ENCODE measurements around the gene ERBB4.

The ERBB4 gene

DNA sequence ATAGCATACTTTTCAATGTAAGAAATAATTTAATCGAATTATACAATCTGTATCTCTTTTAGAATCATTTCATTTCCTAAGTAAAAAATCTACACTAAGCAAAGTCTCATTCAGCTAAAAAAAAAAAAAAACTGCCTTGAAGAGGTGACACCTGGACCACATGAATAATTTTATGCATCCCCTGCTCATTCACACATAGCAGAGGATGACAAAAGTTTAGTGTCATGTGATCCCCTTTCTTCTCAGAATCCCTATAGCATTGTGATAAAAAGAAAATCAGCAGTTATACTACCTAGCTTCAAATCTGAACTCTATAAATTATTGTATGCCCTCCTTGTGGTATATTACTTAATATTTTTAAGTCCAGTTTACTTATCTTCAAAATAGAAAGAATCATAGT is 603.8 kb downstream of the ERBB4 start:
- H3K4me2 ChIP-seq (ENCODE audit: low read depth, low read length), result no peak overlapping the region
- no peak for TF ChIP-seq EZH2phosphoT487 (IDR thresholded peaks at IDR 0.05; ENCODE audit: low read length)
- TF ChIP-seq, protein P1, sequence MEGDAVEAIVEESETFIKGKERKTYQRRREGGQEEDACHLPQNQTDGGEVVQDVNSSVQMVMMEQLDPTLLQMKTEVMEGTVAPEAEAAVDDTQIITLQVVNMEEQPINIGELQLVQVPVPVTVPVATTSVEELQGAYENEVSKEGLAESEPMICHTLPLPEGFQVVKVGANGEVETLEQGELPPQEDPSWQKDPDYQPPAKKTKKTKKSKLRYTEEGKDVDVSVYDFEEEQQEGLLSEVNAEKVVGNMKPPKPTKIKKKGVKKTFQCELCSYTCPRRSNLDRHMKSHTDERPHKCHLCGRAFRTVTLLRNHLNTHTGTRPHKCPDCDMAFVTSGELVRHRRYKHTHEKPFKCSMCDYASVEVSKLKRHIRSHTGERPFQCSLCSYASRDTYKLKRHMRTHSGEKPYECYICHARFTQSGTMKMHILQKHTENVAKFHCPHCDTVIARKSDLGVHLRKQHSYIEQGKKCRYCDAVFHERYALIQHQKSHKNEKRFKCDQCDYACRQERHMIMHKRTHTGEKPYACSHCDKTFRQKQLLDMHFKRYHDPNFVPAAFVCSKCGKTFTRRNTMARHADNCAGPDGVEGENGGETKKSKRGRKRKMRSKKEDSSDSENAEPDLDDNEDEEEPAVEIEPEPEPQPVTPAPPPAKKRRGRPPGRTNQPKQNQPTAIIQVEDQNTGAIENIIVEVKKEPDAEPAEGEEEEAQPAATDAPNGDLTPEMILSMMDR (IDR thresholded peaks at IDR 0.05; ENCODE audit: low read length), result no peak
- TF ChIP-seq EZH2 (optimal IDR thresholded peaks at IDR 0.05; ENCODE audit: low read depth, low read length), result no peak
- no peak overlapping the region for H3K4me3 ChIP-seq (ENCODE audit: low read length)

DNA sequence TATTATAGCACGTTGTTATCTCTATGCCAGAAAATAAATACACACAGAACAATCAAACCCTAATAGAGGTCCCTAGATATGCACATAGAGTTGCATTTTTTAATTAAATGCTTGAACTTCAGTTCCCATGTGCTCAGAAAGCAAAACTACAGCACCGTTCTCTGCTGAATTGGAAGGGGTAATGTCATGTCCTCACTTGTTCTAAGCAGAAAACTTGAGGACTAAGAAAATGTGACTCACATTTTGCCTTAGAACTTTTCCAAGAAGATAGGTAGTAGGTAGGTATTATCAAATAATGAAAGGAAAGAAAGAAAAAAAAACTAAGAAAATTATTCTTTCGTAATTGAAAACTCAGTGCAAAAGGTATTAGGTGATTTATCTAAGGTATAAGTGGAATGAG is 607.3 kb downstream of the ERBB4 start:
- Histone ChIP-seq H3K79me2 (ENCODE audit: low read length) (no peaks in the 10 kb centered on the region), H3K27ac (ENCODE audit: low read length) (peak overlapping the region; percentile 84; the same call in 1 of the 2 replicates), H3F3A (ENCODE audit: insufficient read depth, low read length) (no peaks in the 10 kb centered on the region; the same call in 1 of the 2 replicates)

More for the DNA sequence above, 603.8 kb downstream of the ERBB4 start:
- no peak overlapping the region for H2AFZ ChIP-seq (ENCODE audit: low read length)
- H3F3A ChIP-seq (ENCODE audit: insufficient read depth, low read length), result peaks cover 8% of the 10 kb centered on the region
- H3K9me3 ChIP-seq (replicated peaks; ENCODE audit: insufficient read depth, low read length), result no peaks in the 10 kb centered on the region
- H3K36me3 ChIP-seq (replicated peaks; ENCODE audit: insufficient read depth, low read length), result no peaks in the 10 kb centered on the region
- no peak for DNase-seq
- H3K27ac ChIP-seq (ENCODE audit: low read length), result no peak overlapping the region
- H3K79me2 ChIP-seq (ENCODE audit: low read length), result no peaks in the 10 kb centered on the region
- H4K20me1 ChIP-seq (ENCODE audit: insufficient read depth, low read length), result no peaks in the 10 kb centered on the region
- H3K4me1 ChIP-seq (ENCODE audit: low read length), result peaks cover 29% of the 10 kb centered on the region
- H3K9me2 ChIP-seq (replicated peaks; ENCODE audit: insufficient read depth, low read length), result no peaks in the 10 kb centered on the region
- no peak overlapping the region for H3K9ac ChIP-seq (ENCODE audit: low read length)
- H3K27me3 ChIP-seq (replicated peaks; ENCODE audit: insufficient read depth, low read length), result no peaks in the 10 kb centered on the region

DNA sequence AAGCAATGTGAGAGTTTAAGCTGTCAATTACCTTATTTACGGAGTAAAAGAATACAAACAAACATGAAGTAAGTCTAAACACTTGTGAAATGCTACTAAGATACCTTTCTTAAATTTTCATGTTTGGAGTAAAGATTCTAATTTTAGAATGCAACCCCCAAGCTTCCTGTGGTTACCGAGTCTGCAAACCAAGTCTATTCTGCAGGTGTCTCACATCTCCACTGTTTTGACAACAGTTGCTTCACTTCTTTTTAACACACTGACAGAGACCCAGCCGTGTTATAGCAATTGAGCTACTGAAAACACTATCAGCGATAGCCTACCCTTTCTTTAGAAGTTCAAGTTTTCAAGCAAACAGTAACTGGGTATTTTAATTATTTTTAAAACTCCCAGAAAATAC is 608.3 kb downstream of the ERBB4 start:
- Histone ChIP-seq H3K9me3 (replicated peaks; ENCODE audit: insufficient read depth, low read length) (no peaks in the 10 kb centered on the region), H3K4me2 (ENCODE audit: low read depth, low read length) (peak overlapping the region; percentile 73), H4K20me1 (ENCODE audit: insufficient read depth, low read length) (no peaks in the 10 kb centered on the region), H3F3A (ENCODE audit: insufficient read depth, low read length) (no peaks in the 10 kb centered on the region; the same call in 1 of the 2 replicates), H3K9me2 (replicated peaks; ENCODE audit: insufficient read depth, low read length) (no peaks in the 10 kb centered on the region), H3K36me3 (replicated peaks; ENCODE audit: insufficient read depth, low read length) (no peaks in the 10 kb centered on the region), H3K27me3 (replicated peaks; ENCODE audit: insufficient read depth, low read length) (no peaks in the 10 kb centered on the region), H3K27ac (ENCODE audit: low read length) (peak overlapping the region; percentile 84), H3K9ac (ENCODE audit: low read length) (peak overlapping the region; percentile 63), H3K4me1 (ENCODE audit: low read length) (peaks cover 27% of the 10 kb centered on the region), H2AFZ (ENCODE audit: low read length) (peak overlapping the region; percentile 46), H3K79me2 (ENCODE audit: low read length) (no peaks in the 10 kb centered on the region), H3K4me3 (ENCODE audit: low read length) (peak overlapping the region; percentile 32; the same call in 1 of the 2 replicates)
- peak; percentile 90 for DNase-seq
- TF ChIP-seq, protein P1 (IDR thresholded peaks at IDR 0.05; ENCODE audit: low read length), result peak; percentile 22; the same call in 1 of the 2 replicates
- no peak for TF ChIP-seq EZH2 (optimal IDR thresholded peaks at IDR 0.05; ENCODE audit: low read depth, low read length)
- no peak for TF ChIP-seq EZH2phosphoT487 (IDR thresholded peaks at IDR 0.05; ENCODE audit: low read length)

More for the DNA sequence above, 607.3 kb downstream of the ERBB4 start:
- Histone ChIP-seq H4K20me1 (ENCODE audit: insufficient read depth, low read length) (no peaks in the 10 kb centered on the region), H3K4me1 (ENCODE audit: low read length) (peaks cover 27% of the 10 kb centered on the region), H3K4me3 (ENCODE audit: low read length) (no peak overlapping the region), H3K4me2 (ENCODE audit: low read depth, low read length) (peak overlapping the region; percentile 73), H3K9me3 (replicated peaks; ENCODE audit: insufficient read depth, low read length) (no peaks in the 10 kb centered on the region), H3K36me3 (replicated peaks; ENCODE audit: insufficient read depth, low read length) (no peaks in the 10 kb centered on the region), H3K9me2 (replicated peaks; ENCODE audit: insufficient read depth, low read length) (no peaks in the 10 kb centered on the region), H3K9ac (ENCODE audit: low read length) (no peak overlapping the region), H2AFZ (ENCODE audit: low read length) (no peak overlapping the region), H3K27me3 (replicated peaks; ENCODE audit: insufficient read depth, low read length) (no peaks in the 10 kb centered on the region)
- TF ChIP-seq, protein P1 (IDR thresholded peaks at IDR 0.05; ENCODE audit: low read length), result no peak
- TF ChIP-seq EZH2 (optimal IDR thresholded peaks at IDR 0.05; ENCODE audit: low read depth, low read length) (no peak), EZH2phosphoT487 (IDR thresholded peaks at IDR 0.05; ENCODE audit: low read length) (no peak)
- no peak for DNase-seq

All from MM.1S (cell line).